B cell (primary cell): ENCODE measurements around the gene DMXL1.

Experiments
- CTCF ChIP-seq: fragments of 200-600 bp; IDR thresholded peaks from one replicate; pipeline ENCODE4 v1.8.0; 2022; ENCODE audit warnings: antibody characterized with exemption, mild to moderate bottlenecking
- EZH2 ChIP-seq: IDR thresholded peaks from 2 replicates; pipeline ENCODE4 v1.6.1; 2012; ENCODE audit warnings: borderline replicate concordance, low read depth, mild to moderate bottlenecking, moderate library complexity, low read length; ENCODE audit not compliant: insufficient read depth, poor library complexity, severe bottlenecking

GRCh38 chr5:119120893-119121292, 50.0 kb downstream of the DMXL1 start:
- TF ChIP-seq CTCF: no peak
- TF ChIP-seq EZH2: no peak
